Activated CD8-positive, alpha-beta memory T cell treated with anti-CD3 and anti-CD28 coated beads for 1 hour (primary cell): ENCODE data around the gene PHACTR2.
"Not testable (repeated sequence)": the region's sequence is repeated elsewhere in the genome, so short reads cannot be mapped to it uniquely, and the experiment has no call there.

Experiments used
- DNase-seq, 2 donors: peaks; one replicate each; pipeline ENCODE4 v3.0.0-alpha.2; 2020; ENCODE audit warnings: low read depth in 1 of 2; ENCODE audit errors: extremely low read depth in 1 of 2

Gene PHACTR2

DNA sequence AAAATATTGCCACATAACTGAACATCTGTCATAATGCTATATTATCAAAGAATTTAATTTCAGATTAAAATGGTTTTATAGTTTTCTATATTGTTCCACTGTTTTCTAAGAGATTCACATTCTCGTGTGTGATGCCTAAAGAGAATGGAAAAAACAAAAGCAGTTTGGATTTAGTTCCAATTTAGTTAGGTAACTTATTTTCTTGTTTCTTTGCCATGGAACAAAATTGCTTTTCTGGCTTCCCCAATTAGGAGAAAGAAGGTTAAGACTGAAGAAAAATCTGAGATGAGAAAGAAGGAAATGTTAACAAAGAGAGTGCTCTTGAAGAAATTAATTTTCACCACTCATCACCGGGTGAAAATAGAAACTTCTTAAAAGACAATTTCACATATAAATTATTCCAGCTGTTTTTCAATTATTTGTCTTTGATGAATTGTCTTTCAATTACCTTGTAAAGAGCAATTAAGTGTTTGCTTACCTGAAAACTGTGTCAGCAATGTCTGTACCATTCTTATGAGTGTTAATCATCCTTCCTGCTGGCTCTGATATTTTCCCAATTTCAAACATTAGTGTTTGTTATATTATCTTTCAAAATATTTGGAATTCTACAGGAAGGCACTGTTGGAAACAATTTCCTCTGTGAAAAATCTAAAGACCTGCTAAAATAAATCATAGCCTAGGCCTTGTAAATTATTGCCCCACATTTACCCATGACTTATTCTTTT, 19.5 kb downstream of the PHACTR2 start:
- no peak for DNase-seq

DNA sequence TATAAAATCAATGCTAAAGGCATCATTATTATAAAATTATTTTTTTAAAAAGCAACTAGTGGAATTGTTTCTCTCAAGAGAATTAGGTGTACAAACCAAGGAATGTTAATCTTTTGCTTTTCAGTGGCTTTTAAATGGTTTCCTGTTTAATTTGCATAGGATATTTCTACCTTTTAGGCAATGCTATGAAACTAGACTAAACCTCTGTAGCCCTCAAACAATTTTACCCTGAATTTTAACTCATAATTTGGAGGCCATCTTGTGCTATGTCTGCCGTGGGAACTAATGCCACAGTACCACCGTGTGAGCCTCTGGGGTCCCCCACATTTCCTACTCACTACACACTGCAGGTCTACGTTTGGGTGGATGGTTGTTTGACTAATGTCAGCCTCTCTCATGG, 20.6 kb downstream of the PHACTR2 start:
- DNase-seq = no peak

DNA sequence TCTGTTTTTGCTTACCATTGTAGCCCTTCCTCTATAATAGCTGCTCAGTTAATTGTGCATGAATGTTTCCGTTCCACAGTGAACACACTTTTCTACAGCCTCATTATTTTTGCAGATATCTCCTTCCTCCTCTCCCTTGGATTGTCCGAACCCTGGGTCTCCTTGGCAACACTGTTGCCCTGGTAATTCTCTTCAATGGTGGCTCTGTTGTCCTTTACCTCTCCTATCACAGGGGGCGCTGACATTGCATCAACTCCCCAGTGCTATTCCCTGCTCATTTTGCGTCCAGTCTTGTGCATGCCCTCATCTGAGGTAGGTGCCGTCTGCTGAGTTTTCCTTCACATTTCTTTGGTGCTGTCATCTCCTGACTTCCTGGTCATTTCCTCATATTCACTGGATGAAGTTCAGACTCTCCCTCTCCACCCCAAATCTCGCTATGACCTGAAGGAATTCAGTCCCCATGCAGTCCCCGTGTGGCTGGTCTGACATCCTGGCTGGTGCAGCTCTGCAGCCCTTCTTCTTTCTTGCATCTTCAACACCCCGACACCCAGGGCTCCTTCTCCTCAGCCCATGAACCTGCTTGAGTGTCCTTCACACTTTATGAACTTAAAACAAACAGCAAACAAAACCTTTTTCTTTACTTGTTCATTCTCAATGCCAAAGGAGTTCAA, 21.1 kb downstream of the PHACTR2 start:
- DNase-seq = no peak

DNA sequence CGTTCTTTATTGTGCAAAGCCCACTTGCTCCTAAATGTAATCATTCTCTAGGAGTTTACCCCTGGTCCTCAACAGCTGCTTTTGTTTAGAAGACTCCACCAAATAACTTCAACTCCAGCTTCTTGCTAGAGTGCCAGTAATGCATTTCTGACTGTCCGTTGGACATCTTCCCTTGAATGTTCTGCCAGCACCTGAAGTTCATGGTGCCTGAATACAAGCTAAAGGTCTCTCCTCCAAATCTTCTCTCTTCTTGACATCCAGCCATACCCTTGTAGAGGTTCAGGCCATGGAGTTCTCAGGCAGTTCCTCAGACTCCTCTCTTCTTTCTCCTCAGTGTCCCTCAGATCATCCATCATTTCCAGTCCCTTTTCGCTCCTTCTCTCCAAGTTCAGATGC, 21.7 kb downstream of the PHACTR2 start:
- no peak for DNase-seq

- DNase-seq = no peak
Observed at GRCh38 chr6:143700684-143701348, 23.1 kb downstream of the PHACTR2 start.

DNA sequence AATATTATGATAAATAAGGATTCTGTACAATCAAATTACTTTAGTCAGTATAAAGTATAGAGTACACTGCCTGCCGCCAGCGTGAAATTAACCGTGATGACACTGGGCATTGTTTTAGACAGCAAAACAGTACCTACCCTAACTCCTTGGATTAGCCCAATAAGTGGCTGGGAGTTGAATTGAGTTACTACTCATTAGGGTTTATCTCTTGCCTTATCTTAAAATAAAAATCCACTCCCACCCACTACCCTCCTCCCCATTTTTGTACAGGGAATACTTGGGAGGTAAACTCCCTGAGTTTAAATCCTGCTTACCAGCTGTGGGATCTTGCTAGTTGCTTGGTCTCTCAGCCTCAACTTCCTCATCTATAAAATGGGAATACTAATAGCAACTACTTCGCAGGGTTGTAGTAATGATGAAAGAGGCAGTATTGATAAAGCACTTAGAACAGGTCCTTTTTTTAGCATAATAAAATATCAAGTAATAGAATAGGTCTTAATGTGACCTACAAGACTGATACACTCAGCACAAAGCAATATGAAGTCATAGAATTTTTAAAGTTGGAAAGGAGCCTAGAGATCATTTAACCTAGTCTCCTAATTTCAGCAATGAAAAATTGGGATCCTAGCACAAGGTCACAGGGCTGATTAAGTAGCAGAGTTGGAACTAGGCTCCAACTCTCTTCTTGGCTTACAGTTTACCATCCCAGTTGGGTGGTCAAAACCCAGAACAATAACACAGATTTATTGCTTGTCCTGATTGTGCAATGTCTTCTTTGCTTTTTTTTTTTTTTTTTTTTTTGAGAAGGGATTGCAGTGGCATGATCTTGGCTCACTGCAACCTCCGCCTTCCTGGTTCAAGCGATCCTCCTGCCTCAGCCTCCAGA, 23.8 kb downstream of the PHACTR2 start:
- no peak for DNase-seq

DNA sequence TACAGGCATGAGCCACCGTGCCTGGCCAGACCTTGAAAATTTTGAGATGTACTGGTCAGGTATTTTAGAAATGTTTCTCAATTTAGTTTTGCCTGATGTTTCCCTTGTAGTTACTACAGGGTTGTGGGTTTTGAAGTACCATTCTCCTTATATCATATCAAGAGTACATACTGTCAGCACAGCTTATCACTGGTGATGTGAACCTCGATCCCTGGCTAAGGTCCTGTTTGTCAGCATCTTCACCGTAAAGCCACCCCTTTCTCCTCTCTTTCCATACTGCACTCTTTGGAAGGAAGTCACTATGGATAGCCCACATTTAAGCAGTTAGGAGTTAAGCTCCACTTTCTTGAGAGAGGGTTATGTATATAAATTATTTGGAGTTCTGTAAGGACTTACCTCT, 27.8 kb downstream of the PHACTR2 start:
- DNase-seq = no peak

GRCh38 chr6:143707697-143708096, 29.9 kb downstream of the PHACTR2 start:
- no peak for DNase-seq

DNA sequence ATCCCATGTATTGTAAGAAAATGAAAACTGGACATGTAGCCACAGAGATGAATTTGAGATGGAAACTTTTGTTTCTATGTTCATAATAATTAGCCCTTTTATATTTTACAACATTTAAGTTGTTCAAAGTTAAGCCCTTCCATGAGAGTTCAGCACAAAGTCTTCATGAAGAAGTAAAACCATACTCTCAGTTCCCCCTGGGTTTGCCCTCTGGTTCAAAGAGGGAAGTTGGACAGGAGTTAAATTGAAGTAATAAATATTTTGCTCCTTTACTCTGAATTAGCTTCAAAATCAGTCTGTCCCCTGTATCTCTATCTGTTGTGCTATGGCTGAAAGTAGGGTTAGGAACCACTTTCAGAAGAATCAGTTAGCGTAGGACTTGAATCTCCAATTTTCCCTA, 31.1 kb downstream of the PHACTR2 start:
- DNase-seq = no peak

- DNase-seq = no peak
Observed at GRCh38 chr6:143711714-143712113, 33.9 kb downstream of the PHACTR2 start.

GRCh38 chr6:143718472-143718871, 40.7 kb downstream of the PHACTR2 start:
- no peak for DNase-seq

- no peak for DNase-seq
Observed at GRCh38 chr6:143721642-143722041, 43.9 kb downstream of the PHACTR2 start.

GRCh38 chr6:143724876-143725275, 47.1 kb downstream of the PHACTR2 start:
- DNase-seq = no peak

- DNase-seq = no peak
Observed at GRCh38 chr6:143726015-143726647, 48.4 kb downstream of the PHACTR2 start.

- DNase-seq = no peak
Observed at GRCh38 chr6:143727035-143727434, 49.3 kb downstream of the PHACTR2 start.

GRCh38 chr6:143731789-143732188, 54.0 kb downstream of the PHACTR2 start:
- no peak for DNase-seq

- DNase-seq = no peak
Observed at GRCh38 chr6:143732536-143732935, 54.8 kb downstream of the PHACTR2 start.

DNA sequence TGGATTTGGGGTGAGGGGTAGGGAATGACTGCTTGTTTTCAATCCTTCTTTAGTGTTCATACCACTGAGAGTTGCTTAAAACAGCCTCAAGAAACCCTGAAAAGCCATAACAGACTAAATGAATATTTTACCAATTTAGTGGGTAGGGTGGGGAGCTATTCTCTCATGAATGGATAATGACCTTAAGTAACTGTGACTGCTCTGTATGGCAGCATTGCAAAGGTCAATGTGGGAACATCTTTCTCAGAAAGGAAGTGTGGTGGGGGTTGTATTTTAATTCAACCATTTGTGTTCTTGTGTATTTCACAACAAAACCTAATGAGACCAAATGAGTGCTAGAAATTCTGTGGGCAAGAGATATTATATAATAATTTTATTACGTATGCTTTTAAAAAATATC, 55.7 kb downstream of the PHACTR2 start:
- DNase-seq = no peak

- no peak for DNase-seq
Observed at GRCh38 chr6:143734641-143735063, 56.9 kb downstream of the PHACTR2 start.

DNA sequence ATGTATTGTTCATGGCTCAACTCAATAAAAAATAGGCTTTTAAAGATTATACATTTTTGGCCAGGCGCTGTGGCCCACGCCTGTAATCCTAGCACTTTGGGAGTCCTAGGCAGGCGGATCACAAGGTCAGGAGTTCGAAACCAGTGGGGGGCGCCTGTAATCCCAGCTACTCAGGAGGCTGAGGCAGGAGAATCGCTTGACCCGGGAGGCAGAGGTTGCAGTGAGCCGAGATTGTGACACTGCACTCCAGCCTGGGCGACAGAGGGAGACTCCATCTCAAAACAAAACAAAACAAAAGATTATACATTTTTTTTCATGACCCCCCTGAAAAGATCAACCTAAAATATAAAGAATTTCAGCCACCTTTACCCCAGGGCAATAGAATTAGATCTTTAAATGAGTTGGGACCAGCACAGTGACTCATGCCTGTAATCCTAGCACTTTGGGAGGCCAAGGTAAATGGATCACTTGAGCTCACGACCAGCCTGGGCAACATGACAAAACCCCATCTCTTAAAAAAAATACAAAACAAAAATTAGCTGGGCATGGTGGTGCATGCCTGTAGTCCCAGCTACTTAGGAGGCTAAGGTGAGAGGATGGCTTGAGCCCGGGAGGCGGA, 60.4 kb downstream of the PHACTR2 start:
- not testable (repeated sequence) for DNase-seq
